Measurements from ENCODE around the gene WASL. TPM values are rescaled to one million over a fixed set of nuclear protein-coding genes. Genes with fewer than 3 reads are reported as not detected.
"Not testable (repeated sequence)": the region's sequence is repeated elsewhere in the genome, so short reads cannot be mapped to it uniquely, and the experiment has no call there.

WASL gene
- total RNA-seq, 1 donor = 22.5 TPM

DNA sequence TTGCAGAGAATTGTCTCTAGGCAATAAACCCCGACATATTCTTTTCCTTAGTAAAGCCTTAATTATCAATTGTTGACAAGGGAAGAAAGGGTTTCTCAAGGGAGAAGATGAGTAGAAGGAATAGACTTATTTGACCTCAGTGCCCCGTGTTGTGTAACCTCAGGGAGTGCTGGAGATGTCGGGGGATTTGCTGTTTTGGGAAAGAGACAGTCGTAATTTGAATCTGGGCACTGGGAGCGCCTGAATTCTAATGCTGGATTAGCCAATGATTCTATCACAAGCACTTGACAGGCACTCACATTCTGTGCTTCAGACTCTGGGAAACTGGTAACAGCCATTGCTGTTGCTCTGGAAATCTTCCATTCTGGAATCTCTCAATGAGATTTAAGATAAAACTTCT is 106.9 kb downstream of the WASL start:
- H3K4me3 ChIP-seq (ENCODE audit: low read depth, low read length) = no peak overlapping the region
- no peak for DNase-seq (ENCODE audit: low read depth)
- TF ChIP-seq, protein P1, sequence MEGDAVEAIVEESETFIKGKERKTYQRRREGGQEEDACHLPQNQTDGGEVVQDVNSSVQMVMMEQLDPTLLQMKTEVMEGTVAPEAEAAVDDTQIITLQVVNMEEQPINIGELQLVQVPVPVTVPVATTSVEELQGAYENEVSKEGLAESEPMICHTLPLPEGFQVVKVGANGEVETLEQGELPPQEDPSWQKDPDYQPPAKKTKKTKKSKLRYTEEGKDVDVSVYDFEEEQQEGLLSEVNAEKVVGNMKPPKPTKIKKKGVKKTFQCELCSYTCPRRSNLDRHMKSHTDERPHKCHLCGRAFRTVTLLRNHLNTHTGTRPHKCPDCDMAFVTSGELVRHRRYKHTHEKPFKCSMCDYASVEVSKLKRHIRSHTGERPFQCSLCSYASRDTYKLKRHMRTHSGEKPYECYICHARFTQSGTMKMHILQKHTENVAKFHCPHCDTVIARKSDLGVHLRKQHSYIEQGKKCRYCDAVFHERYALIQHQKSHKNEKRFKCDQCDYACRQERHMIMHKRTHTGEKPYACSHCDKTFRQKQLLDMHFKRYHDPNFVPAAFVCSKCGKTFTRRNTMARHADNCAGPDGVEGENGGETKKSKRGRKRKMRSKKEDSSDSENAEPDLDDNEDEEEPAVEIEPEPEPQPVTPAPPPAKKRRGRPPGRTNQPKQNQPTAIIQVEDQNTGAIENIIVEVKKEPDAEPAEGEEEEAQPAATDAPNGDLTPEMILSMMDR (IDR thresholded peaks at IDR 0.05; ENCODE audit: insufficient read depth, low read depth, low read length) = no peak

DNA sequence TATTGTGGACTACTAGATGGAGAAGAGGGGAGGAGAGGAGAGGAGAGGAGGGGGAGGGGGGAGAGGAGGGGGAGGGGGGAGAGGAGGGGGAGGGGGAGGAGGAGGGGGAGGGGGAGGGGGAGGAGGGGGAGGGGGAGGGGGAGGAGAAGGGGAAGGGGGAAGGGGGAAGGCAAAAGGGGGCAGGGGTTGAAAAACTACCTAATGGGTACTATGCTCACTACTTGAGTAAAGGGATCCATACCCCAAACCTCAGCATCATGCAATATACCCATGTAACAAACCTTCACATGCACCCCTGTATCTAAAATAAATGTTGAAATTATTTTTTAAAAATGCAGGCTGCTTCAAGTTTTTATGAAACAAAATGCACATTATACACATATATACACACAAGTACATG is 108.2 kb downstream of the WASL start:
- no peak overlapping the region for H3K4me3 ChIP-seq (ENCODE audit: low read depth, low read length)
- TF ChIP-seq, protein P1 (IDR thresholded peaks at IDR 0.05; ENCODE audit: insufficient read depth, low read depth, low read length) = no peak
- no peak for DNase-seq (ENCODE audit: low read depth)

DNA sequence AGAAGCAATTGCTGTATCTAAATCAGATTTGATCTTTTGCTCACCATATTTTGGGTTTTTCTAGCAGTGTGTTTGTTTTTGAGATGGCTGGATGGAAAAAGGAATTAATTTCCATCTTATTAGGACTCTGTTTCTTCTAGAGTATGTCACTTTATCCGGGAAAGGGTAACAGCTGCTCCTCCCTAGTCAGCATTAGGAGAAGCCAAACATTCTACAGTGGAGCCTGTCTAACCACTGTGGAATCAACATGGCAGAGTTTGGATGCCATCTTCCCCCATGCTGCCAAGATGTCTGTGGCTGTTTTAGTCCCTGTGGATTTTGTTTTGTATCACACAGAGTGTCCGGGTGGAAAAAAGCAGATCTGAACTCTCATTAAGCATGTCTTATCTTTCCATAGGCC is 109.2 kb downstream of the WASL start:
- no peak overlapping the region for H3K4me3 ChIP-seq (ENCODE audit: low read depth, low read length)
- TF ChIP-seq, protein P1 (IDR thresholded peaks at IDR 0.05; ENCODE audit: insufficient read depth, low read depth, low read length) = no peak
- DNase-seq (ENCODE audit: low read depth) = no peak

DNA sequence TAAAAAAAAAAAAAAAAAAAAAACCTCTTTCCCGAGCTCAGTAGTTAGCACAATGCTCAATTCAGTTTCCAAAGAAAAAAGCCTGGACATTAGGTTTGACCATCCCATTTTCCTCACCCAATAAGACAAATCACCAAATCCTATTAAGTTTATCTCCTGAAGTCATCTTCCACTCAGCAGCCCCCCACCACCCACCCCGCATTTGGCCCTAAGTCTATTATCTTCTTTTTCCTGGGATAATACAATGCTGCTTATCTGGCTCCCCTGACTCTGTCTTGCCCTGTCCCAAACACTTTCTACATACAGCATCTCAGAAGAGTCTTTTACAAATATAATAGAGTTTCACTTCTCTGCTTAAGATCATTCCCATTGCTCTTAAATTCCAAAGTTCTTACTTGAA is 110.9 kb downstream of the WASL start:
- TF ChIP-seq, protein P1 (IDR thresholded peaks at IDR 0.05; ENCODE audit: insufficient read depth, low read depth, low read length) = no peak
- no peak overlapping the region for H3K4me3 ChIP-seq (ENCODE audit: low read depth, low read length)
- no peak for DNase-seq (ENCODE audit: low read depth)

DNA sequence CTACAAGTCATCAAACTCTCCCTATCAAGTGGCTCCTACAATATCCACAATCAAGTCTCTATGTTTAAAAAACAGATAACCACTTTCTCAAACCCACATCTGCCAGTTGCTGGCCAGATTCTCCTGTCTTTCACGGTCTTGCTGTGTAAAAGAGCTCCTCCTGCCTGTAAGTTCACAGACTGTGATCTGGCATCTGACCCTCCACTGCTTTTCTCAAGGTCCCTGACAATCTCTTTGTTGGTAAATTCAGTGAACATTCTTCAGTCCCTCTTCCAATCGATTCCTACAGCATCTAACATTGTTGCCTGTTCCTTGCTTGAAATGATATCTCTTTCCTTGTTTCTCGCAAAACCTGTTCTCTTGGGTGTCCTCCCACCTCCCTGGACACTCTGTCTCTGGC is 111.6 kb downstream of the WASL start:
- TF ChIP-seq, protein P1 (IDR thresholded peaks at IDR 0.05; ENCODE audit: insufficient read depth, low read depth, low read length) = peak; percentile 29
- peak; percentile 23 for DNase-seq (ENCODE audit: low read depth)
- no peak overlapping the region for H3K4me3 ChIP-seq (ENCODE audit: low read depth, low read length)

DNA sequence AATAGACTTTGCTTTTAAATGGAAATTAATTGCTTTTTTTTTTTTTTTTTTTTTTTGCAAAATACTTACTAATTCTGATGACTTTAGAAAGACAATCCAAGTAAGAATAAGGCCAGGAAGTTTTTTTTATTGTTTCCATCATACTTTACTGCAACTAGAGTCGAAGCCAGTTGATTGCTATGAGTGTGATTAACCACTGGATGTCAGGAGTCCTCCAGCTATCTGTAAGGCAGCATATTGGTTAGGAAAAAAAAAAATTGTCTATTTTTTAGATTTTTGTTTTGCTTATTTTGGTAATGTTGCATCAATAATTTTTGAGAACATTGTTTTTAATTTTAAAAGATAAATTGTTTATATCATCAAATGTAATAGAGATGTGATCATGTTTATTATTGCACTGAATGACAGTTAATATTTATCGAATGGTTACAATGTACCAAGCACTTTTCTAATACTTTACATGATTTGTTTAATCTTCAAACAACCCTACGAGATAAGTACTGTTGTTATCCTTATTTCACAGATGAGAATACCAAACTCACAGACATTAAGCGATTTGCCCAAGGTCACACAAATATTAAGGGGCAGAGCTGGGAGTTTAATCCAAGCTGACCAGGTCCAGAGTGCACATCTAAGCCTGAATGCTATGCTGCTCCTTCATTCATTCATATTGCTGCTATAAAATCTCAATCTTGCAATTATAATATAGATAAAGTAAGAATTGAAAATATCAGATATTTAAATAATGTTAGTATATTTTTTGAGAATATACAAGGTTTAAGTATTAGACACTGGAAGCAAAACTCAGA is 113.0 kb downstream of the WASL start:
- H3K4me3 ChIP-seq (ENCODE audit: low read depth, low read length) = no peak overlapping the region
- TF ChIP-seq, protein P1 (IDR thresholded peaks at IDR 0.05; ENCODE audit: insufficient read depth, low read depth, low read length) = peak; percentile 74
- peak; percentile 63 for DNase-seq (ENCODE audit: low read depth)

DNA sequence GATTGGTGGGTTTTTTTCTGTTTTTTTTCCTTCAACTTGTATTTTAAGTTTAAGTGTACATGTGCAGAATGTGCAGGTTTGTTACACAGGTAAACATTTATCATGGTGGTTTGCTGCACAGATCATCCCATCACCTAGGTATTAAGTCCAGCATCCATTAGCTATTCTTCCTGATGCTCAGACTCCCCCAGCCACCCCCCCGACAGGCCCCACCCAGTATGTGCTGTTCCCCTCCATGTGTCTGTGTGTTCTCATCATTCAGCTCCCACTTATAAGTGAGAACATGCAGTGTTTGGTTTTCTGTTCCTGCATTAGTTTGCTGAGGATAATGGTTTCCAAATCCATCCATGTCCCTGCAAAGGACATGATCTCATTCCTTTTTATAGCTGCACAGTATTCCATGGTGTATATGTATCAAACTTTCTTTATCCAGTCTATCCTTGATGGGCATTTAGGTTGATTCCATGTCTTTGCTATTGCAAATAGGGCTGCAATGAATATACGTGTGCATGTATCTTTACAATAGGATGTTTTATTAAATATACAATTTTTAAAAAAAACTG is 114.7 kb downstream of the WASL start:
- not testable (repeated sequence) for H3K4me3 ChIP-seq (ENCODE audit: low read depth, low read length); DNase-seq (ENCODE audit: low read depth)

Measured in fibroblast of villous mesenchyme (primary cell).